Dermis blood vessel endothelial cell (primary cell): ENCODE measurements around the gene ARHGAP35. TPM values are rescaled to one million over a fixed set of nuclear protein-coding genes. Genes with fewer than 3 reads are reported as not detected.

Experiments used
- DNase-seq: peaks from one replicate; pipeline ENCODE4 v3.0.0; 2010
- total RNA-seq: library from RNA; depleted of rRNA; stranded (reverse); fragments of >200 nt; gene quantifications from 2 replicates; pipeline ENCODE4 v1.2.3, GENCODE V29; 2014

Gene ARHGAP35
- total RNA-seq, 1 donor from 2014 or later, result 25.9 TPM

GRCh38 chr19:46904114-46905060 lies 43.6 kb downstream of the ARHGAP35 start:
- peak; percentile 76 for DNase-seq

GRCh38 chr19:46906221-46906620 lies 45.4 kb downstream of the ARHGAP35 start:
- DNase-seq, result no peak

DNA sequence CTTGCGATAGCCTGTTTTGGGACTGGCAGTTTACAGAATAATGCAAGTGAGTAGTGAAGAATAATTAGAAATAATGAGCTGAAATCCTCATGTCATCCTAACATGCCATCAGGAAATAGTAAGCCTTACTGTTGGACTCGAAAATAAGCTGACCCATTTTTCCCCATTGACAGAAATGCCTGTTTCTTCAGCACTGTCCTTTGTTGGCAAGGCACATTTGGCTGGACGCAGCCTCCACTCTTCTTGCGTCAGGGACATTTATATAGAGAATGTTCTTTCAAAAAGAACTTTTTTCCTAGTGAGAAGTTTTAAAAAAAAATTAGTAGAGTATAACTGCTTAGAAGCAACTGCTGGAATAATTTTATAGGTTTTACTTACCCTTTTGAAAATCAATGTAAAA lies 47.1 kb downstream of the ARHGAP35 start:
- no peak for DNase-seq

DNA sequence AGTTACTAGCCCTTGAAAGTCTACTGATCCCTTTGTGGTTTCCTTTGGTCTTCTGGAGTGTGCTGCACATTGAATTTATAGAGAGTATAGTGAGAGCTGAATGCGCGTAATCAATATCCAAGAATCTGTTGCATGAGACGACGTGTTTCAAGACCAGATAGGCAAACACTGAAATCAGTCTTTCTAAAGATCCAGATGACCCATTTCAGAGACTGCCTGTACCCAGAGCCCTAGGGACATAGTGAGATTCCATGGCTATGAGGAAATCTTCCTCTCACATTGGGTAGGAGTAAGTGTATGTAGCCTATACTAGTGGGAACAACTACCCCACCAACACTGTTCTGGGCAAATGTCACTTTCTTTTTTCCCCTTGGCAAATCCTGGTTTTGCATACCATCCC lies 48.6 kb downstream of the ARHGAP35 start:
- DNase-seq, result no peak

Other genes starting within 250 kb of the ARHGAP35 start
- gene PTGIR, start 235.9 kb upstream of the ARHGAP35 start, total RNA-seq, result not detected in 2 replicates
- not detected in 2 replicates for gene GNG8, start 224.8 kb upstream of the ARHGAP35 start, total RNA-seq
- 0.14 and 0.34 TPM in 2 replicates for gene DACT3, start 199.8 kb upstream of the ARHGAP35 start, total RNA-seq
- gene PRKD2, start 143.9 kb upstream of the ARHGAP35 start, total RNA-seq, result 84.2 and 135 TPM in 2 replicates
- 16.7 and 21.5 TPM in 2 replicates for gene FKRP, start 114.9 kb upstream of the ARHGAP35 start, total RNA-seq
- 90.9 and 135 TPM in 2 replicates for gene STRN4, start 114.5 kb upstream of the ARHGAP35 start, total RNA-seq
- 66.9 and 76.2 TPM in 2 replicates for gene SLC1A5, start 72.4 kb upstream of the ARHGAP35 start, total RNA-seq
- gene AP2S1, start 10.2 kb upstream of the ARHGAP35 start, total RNA-seq, result 118 and 218 TPM in 2 replicates
- gene NPAS1, start 158.8 kb downstream of the ARHGAP35 start, total RNA-seq, result 0.05 and 0.17 TPM in 2 replicates
- 18.8 and 30.6 TPM in 2 replicates for gene TMEM160, start 187.6 kb downstream of the ARHGAP35 start, total RNA-seq